Limb (tissue), 2 donors: ENCODE data around the gene PFDN5.
A peak's percentile ranks its signal among the peaks of the same experiment; 100 is the strongest.
"Not testable (repeated sequence)": the region's sequence is repeated elsewhere in the genome, so short reads cannot be mapped to it uniquely, and the experiment has no call there.

Experiments
- DNase-seq, 2 donors: peaks; one replicate each; pipeline ENCODE4 v3.0.0-alpha.2; 2016; ENCODE audit errors: extremely low spot score in 2 of 2

PFDN5 gene

DNA sequence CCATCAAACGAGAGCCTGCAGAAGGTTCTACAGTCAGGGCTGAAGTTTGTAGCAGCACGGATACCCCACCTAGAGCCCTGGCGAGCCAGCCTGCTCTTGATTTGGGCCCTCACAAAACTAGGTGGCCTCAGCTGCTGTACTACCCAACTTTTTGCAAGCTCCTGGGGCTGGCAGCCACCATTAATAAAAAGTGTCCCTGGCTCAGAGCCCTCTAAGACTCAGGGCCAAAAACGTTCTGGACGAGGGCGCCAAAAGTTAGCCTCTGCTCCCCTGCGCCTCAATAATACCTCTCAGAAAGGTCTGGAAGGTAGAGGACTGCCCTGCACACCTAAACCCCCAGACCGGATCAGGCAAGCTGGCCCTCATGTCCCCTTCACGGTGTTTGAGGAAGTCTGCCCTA is 8.9 kb upstream of the PFDN5 start:
- no peak for DNase-seq

DNA sequence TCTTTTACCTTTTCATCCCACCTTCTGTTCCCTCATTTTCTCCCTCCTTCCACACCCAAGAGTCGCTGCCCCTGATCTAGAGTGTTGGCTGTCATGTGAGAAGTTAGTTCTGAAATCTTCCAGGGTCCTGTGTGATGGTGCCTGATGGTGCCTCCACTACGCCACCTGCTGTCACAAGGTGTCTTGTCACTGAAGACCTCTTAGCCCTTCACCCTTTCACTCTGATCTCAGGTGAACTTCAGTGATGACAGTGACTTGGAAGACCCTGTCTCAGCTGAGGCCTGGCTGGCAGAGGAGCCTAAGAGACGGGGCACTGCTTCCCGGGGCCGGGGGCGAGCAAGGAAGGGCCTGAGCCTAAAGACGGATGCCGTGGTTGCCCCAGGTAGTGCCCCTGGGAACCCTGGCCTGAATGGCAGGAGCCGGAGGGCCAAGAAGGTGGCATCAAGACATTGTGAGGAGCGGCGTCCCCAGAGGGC is 7.6 kb upstream of the PFDN5 start:
- peak; percentile 30 to 71 for DNase-seq

DNA sequence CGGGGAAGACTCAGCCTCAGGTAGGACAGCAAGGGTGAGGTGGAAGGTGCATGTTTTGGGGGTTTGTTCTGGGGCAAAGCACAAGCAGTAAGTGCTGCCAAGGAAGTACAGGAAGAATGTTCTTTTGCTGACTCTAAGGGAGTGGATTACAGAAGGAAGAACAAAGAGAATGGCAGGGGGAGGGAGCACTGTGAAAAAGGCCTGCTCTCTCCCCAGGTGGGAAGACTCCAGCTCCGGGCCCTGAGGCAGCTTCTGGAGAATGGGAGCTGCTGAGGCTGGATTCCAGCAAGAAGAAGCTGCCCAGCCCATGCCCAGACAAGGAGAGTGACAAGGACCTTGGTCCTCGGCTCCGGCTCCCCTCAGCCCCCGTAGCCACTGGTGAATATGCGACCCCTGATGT is 7.0 kb upstream of the PFDN5 start:
- DNase-seq: no peak

DNA sequence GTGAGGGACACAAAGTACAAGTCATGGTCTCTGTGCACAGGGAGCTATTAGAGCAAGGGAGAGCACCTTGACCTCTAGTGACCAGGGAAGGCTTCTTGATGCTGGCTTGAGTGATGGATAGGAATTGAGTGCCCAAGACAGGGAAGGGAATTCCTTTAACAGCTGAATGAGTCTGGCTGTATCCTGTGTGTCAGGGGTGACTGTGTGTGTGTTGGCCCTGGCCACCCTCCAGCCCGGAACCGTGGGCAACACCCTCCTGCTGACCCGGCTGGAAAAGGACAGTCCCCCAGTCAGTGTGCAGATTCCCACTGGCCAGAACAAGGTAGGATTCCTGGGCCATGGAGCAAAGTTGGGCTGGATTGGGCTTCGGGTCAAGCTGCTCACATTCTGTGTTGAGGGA is 5.5 kb upstream of the PFDN5 start:
- no peak for DNase-seq

DNA sequence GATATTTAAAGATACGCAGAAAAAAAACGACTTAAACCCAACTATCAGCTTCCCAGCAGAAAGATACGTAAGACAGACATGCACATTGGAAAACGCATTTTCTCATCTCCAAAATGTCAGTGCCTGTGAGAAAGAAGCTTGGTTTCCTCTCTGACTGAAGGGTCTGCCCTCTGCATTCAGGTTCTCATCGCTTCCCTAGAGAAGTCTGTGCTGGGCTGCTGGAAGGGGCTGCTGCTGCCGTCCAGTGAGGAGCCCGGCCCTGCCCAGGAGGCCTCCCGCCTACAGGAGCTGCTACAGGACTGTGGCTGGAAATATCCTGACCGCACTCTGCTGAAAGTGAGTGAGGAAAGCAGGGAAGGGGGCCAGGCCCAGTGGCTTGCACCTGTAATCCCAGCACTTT is 4.7 kb upstream of the PFDN5 start:
- no peak for DNase-seq

DNA sequence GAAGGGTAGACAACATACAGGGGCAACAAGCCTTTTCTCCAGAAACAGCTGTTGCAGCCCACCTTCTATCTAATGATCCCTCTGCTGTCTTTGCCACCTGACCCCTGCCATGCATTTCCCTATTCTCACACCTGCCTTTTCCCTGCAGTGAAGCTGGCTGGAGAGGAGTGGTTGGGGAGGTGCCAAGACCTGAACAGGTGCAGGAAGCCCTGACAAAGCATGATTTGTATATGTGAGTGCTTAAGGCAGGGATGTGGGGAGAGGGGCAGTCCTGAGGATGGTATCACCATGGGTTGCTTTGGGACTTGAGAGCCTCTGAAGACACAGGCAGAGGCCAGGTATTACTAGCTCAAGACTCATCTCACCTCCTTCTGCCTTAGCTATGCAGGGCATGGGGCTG is 2.9 kb upstream of the PFDN5 start:
- DNase-seq: no peak

DNA sequence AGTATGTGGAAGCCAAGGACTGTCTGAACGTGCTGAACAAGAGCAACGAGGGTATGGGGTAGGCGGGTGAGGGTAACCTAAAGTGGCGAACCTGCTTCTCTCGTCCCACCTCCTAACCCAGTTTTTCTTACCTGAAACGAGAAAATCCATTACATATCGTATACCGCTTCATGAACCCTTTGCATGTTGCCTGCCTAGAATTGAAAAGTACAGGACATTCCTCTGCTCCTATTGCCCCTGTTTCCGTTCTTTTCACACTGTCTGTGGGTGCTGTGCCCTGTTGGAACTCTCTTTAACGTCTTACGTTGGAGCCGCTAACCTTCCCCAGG is 513 bp downstream of the PFDN5 start:
- no peak for DNase-seq

DNA sequence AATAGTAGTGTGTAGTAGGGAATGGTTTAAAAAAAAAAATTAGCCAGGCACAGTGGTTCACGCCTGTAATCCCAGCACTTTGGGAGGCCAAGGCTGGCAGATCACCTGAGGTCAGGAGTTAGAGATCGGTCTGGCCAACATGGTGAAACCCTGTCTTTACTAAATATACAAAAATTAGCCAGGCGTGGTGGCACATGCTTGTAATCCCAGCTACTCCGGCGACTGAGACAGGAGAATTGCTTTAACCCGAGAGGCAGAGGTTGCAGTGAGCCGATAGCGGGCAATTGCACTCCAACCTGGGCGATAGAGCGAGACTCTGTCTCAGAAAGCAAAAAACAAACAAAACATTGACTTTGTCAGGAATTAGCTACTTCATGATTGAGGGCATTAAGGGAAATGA is 1.8 kb downstream of the PFDN5 start:
- not testable (repeated sequence) for DNase-seq

DNA sequence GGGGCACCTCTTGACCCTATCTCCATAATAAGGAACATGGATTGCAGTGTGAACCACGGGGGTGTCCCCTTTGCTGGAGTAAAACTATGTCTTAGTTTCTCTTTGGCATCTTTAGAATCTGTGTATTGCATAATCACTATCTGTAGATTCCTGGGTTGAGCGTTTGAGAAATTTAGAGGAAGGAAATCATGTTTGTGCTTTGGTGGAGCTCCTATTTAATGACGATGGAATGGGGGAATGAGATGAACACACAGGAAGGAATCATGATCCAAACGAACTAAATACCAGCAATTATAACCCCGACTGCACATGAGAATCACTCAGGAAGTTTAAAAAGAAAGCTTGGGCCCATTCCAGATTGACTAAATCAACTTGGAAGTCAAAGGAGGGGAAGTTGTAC is 2.8 kb downstream of the PFDN5 start:
- no peak for DNase-seq

DNA sequence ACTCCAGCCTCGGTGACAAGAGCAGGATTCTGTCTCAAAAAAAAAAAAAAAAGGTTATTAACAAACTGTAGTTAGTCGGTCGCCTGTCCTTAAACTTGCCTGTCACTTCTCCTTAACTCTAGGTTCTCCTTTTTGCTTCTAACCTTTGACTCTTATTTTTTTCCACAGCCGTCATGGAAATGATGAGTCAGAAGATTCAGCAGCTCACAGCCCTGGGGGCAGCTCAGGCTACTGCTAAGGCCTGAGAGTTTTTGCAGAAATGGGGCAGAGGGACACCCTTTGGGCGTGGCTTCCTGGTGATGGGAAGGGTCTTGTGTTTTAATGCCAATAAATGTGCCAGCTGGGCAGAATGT is 3.7 kb downstream of the PFDN5 start:
- peak in 1 of 2 donors; percentile 41 for DNase-seq

DNA sequence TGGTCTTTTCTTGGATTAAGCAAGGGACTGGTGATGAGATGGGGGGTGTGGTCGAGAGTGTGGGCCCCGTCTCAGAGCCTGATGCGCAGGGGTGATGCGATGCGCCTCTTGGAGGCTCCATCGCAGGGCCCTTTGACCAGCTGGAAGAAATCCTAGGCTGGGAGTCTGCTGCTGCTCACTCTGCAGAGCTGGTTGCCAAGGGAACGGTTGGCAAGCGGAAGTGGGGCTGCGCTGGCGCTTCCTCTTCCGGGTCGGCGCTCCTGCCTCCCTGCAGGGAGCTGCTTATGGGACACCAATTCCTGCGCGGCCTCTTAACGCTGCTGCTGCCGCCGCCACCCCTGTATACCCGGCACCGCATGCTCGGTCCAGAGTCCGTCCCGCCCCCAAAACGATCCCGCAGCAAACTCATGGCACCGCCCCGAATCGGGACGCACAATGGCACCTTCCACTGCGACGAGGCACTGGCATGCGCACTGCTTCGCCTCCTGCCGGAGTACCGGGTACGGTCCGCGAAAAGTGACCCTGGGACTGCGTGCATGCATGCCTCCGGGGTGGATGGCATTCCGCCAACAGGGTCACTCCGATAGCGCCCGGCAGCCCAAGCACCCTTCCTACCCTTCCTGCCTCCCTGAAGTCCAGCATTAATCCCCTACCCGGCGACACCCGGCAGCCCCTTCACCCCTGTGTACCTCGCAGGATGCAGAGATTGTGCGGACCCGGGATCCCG is 4.3 kb downstream of the PFDN5 start, which contains the start of gene MYG1:
Gene MYG1, plus strand, starts transcription at position 242 of the 727 bp plus-strand sequence. Its CDS starts 43 bp downstream, at position 285.
- DNase-seq: peak; percentile 90 to 94

DNA sequence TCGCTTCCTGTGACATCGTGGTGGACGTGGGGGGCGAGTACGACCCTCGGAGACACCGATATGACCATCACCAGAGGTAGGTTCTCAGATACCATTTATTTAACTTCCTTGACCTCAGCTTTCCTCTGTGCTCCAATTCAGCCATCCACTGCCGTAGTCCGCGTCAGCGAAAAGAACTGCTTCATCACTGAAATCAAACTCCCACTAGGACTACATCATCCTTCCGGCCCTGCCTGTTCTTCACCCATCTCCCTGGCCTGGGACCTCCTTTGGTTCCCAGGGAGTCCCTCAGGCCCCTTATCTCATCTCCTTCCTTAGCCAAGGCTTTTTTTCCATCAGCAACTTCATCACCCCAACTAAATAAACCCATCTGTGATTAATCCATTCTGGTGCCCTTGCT is 4.8 kb downstream of the PFDN5 start:
- no peak for DNase-seq

DNA sequence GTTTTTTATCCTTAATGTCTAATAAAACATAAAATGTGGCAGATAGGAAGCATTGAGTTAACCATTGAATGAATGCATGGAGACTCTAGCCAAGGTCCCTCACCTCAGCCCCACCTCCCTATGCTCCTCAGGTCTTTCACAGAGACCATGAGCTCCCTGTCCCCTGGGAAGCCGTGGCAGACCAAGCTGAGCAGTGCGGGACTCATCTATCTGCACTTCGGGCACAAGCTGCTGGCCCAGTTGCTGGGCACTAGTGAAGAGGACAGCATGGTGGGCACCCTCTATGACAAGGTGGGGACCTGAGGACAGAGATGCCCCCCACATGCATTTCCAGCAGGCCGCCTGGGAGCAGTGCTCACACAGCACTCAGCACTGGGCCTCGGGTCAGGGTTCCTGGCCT is 7.6 kb downstream of the PFDN5 start:
- no peak for DNase-seq

DNA sequence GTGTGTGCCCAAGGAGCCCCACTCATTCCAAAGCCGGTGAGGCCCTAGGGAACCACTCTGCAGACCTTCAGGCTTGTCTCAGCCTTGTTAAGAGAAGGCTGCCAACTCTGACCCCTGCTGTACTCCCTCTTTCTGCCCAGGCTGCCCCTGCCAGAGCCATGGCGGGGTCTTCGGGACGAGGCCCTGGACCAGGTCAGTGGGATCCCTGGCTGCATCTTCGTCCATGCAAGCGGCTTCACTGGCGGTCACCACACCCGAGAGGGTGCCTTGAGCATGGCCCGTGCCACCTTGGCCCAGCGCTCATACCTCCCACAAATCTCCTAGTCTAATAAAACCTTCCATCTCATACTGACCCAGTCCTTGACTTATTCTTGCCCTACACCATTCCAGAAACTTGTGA is 11.5 kb downstream of the PFDN5 start:
- no peak for DNase-seq

DNA sequence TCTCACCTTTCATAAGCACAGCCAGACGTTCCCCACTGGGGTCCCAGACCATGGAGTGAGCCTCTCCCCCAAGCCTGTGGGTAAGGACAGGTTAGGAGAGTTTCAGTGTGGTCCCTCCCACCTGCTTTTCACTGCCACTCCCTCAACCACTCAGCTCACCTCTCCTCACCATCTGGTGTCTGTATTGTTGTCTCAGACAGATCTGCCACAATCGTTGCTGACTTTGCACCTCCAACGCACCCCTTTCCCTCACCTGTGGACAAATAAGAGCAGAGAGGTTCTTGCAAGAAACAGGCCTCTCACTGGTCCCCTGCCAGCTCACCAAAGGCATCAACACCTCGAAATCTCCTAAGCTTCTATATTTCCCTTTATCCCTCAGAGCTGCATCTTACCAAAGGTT is 12.9 kb downstream of the PFDN5 start:
- no peak for DNase-seq

DNA sequence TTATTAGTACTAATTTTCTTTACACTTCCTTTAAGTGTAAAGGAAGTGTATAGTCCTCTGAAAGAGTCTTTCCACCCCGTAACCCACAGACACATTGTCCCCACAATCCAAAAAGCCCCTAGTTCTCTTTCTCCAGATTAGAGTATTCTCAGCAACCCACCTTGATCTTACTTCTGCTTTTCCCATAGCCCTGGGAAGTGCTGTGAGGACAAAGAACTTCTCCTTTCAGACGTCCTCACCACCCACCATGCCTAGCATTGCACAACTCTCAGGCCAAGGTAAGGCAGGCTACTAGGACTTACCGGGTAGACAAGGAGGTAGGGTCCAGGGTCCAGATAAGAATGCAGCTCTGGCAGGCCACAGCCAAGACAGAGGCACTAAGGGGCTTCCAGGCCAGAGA is 18.7 kb downstream of the PFDN5 start:
- no peak for DNase-seq

DNA sequence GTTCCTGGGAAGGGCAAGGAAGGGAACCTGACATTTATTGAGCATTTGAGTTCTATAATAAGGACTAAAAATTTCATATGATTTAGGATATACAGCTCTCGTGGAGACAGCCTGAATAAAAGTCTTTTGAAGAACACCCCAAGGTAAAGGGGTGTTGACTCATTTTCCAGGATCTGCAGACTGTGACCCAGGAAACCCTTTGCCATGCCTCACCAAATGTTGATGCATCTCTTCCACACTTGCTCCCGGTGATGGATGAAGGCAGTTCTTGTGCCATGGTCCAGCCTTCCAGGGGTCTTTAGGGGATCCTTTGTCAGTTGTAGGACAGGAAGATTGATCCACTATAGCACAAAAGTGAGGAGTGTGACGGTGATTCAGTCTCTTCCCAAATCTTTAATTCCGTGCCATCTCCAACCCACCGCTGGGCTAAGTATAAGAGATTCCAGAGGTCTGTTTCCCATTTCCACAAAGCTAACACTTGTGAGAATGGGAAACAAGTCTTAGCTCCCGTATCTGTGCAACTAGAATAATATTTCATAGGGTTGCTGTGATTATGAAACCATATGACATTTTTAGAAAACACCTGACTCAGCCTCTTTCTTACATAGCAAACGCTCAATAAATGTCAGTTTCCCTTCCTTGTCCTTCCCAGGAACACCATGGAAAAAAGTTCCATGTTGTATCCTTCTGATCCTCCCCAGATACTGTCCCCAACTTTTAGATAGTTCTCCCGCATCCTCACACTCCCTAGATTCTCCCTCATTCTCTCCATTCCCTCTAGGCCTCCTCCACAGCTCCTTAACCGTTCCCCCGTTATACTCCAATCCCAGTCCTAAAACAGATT is 25.2 kb downstream of the PFDN5 start:
- no peak for DNase-seq

DNA sequence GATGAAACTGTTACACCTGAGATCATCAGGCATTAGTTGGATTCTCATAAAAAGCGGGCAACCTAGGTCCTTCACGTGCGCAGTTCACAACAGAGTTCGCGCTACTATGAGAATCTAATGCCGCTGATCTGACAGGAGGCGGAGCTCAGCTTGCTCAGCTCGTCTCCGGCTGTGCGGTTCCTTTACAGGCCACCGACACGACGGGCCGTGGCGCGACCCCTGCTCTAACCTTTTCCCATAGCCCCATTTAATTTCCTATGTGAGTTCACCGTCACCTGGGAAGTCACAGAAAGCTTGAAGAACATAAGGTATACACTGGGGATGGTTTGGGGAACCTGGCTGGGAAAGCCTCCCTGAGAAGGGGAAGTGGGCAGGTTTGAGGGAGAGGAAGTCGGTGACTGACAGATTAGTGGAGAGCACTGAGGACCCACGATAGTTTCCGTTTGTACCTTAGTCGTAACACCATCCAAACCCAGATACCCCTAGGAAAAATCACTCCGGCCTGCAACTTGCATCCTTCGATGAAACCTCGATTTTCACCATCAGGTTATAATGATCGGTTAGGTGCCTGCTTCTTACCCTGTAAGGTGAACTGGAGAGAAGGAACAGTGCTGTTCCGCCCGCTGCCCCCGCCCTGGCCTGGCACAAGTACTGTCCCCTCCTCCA is 28.9 kb downstream of the PFDN5 start:
- DNase-seq: peak in 1 of 2 donors; percentile 39

DNA sequence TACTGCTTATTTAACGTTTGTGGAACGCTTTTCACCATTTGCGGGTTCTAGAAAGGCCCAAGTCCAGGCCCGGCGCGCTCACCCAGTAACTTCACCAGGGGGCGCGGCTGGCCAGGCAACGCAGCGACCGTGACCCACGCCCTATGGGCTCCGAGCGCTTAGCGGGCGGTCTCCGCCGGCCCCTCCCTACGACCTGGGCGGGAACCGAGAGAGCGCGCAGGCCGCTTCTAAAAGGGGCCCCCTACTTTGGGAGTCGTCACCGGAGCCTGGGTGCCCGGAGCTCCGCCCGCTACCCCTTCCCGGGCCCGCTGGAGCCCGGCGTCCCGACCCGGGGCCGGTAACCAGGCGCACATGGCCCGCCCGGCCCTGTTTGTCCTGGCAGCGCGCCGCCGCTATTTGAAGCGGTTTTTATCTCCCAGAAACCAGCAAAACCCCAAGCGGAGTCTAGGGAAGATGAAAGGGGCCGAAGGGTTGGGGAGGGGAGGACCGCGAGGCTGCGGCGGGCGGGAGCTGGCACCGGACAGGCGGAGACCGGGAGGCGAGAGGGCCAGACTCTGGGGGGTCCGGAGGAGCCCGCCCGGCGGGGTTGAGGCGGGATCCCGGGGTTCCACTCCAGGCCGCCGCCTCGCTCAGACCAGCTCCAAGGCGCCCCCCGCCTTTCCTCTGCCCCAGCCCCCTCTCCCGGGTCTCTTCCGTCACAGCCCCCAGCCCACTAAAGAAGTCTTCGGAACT is 29.6 kb downstream of the PFDN5 start:
- DNase-seq: peak; percentile 93

DNA sequence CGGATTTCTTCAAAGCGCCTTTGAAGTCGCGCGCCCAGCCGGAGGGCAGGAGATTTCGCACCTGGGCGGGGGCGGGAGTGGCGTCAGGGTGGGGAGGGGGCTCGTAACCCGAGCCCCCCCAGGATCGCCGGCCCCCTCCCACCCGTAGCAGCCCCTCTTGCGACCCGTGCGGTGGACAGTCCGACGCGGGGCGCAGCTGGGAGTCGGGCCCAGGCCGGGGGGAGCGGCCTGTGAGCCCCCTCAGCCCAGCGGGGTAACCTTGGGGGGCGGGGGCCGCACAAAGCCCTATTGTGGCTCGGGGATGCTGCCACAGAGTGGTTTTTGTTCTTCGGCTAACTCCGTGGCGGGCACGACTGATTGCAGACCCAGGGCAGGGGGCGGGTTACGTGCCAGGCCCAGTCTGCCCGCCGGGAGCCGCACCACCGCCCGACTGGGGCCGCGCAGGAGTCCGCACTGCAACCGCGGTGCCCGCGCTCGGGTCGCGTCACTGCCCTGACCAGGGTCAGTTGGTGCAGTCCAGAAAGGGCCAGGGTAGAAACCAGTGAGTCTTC is 30.2 kb downstream of the PFDN5 start:
- DNase-seq: peak in 1 of 2 donors; percentile 71

DNA sequence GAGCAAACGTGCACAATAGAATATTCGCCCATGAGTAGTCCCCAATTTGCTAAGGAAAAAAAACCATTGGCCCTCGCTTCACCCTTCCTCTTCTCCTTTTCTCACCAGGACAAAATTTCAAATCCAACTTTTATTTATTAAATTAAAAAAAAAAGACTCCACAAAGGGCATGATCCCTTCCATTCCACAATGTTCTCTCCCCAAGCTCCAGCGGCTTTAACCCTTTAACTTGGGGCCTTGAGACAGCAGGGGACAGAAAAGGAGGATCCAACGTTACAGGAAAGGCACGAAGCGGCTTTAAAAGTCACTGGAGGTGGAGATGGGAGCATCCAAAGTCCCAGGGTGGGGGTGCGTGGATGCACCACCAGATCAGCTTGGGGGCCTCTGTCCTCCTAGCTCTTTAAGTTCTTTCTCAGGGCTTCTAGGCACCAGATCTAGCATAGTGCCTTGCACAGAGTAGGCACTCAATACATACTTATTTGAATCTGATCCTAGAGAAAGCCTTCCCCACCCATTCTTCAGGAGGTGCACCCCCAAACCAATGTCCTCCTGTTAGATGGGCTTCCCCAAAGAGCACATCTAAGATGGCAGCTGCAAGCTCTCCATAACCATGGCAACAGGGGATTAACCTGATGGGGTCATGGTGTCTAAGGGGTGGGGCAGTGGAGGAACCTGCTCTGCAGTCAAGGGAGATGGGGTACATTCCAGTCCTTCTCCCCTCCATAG is 31.3 kb downstream of the PFDN5 start:
- DNase-seq: no peak
